GM18861 (cell line): Measurements from ENCODE around the gene THSD7B.
"Not testable (repeated sequence)": the region's sequence is repeated elsewhere in the genome, so short reads cannot be mapped to it uniquely, and the experiment has no call there.

Source experiments
- ATAC-seq: cut with Tn5 transposase; IDR thresholded peaks from one replicate; pipeline ENCODE4 v1.9.1; 2021; ENCODE audit not compliant: unreplicated experiment

THSD7B gene, protein sequence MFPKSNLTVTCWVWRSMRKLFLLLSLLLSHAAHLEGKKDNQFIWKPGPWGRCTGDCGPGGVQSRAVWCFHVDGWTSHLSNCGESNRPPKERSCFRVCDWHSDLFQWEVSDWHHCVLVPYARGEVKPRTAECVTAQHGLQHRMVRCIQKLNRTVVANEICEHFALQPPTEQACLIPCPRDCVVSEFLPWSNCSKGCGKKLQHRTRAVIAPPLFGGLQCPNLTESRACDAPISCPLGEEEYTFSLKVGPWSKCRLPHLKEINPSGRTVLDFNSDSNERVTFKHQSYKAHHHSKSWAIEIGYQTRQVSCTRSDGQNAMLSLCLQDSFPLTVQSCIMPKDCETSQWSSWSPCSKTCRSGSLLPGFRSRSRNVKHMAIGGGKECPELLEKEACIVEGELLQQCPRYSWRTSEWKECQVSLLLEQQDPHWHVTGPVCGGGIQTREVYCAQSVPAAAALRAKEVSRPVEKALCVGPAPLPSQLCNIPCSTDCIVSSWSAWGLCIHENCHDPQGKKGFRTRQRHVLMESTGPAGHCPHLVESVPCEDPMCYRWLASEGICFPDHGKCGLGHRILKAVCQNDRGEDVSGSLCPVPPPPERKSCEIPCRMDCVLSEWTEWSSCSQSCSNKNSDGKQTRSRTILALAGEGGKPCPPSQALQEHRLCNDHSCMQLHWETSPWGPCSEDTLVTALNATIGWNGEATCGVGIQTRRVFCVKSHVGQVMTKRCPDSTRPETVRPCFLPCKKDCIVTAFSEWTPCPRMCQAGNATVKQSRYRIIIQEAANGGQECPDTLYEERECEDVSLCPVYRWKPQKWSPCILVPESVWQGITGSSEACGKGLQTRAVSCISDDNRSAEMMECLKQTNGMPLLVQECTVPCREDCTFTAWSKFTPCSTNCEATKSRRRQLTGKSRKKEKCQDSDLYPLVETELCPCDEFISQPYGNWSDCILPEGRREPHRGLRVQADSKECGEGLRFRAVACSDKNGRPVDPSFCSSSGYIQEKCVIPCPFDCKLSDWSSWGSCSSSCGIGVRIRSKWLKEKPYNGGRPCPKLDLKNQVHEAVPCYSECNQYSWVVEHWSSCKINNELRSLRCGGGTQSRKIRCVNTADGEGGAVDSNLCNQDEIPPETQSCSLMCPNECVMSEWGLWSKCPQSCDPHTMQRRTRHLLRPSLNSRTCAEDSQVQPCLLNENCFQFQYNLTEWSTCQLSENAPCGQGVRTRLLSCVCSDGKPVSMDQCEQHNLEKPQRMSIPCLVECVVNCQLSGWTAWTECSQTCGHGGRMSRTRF (N-terminal part only)

DNA sequence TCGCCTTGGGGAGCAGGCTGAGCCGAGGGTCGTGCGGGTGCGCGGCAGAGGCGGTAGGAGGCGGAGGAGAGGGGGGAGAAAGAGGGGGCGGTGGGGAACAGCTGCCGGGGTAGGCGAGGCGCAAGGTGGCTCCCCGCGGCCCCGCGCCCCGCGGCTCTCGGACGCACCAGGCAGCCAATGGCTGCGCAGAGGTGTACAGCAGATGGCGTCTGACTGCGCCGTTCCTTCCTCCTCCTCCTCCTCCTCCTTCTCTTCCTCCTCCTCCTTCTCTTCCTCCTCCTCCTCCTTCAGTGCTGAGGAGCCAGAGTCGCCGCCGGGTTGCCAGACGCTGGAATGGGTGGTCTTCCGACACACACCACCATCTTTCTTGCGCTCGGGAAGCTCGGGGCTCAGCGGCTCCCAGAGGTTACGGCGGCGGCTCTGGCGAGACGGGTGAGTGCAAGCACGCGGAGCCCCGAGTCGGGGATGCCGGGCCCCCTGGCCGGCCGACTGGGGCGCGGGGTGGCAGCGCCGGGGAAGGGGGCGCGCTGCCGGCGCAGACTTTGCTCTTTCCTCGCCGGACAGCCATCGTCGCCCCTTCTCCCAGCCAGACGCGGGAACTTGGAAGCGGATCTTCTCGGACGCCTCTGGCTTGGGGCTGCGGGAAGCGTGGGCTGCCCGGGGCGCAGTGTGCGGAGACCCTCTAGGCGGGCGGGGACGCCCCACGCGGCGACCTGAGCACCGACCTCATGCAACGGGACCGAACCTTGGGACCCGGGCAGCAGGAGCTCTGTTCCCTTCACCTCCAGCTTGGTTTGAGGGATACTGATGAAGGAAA is at the start of gene THSD7B:
THSD7B (plus strand) TSS at position 290 of the 817 bp plus-strand sequence. CDS start 116,634 bp downstream, outside the sequence.
- no peak for ATAC-seq

DNA sequence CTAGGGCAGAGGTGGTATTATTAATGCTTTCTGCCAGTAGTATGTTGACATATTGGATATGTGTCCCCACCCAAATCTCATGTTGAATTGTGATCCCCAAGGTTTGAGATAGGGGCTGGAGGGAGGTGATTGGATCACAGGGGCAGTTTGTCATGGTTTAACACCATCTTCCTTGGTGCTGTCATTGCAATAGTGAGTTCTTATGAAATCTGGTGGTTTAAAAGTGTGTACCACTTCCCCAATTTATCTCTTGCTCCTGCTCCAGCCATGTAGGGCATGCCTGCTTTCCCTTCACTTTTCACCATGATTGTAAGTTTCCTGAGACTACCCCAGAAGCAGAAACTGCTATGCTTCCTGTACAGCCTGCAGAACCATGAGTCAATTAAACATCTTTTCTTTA is 47.1 kb upstream of the THSD7B start:
- no peak for ATAC-seq

DNA sequence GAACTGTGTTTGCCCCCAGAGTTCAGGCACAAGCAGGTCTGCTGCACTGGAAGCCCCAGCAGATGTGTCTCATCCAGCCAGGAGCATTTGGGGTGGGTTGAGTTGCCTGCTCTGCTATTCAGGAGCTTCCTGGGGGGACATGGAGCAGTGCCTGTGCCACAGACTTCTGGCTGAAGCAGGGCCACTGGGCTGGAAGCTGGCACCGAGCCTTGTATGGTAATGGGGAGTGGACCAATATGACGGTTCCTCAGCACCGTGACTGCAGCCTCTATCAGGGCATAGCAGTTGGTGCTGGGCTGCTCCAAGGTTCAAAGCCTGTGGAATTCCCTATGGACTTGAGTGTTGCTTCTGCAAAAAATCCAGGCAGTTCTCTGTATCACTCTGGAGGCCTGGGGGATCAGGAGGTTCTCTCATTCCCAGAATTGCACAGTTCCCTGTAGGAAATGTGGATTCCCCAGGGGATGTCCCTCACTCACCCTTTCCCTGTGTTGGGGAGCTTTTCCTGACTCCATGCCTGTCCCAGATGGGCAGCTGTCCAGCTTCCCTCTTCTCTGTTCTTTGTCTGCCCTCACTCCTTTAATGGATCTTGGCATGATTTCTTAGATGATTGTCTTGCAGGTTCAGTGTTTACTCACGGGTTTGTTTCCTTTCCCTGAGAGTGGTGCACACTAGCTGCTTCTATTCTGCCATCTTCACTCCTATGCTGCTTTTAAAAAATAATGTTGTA is 37.2 kb upstream of the THSD7B start:
- ATAC-seq = no peak

DNA sequence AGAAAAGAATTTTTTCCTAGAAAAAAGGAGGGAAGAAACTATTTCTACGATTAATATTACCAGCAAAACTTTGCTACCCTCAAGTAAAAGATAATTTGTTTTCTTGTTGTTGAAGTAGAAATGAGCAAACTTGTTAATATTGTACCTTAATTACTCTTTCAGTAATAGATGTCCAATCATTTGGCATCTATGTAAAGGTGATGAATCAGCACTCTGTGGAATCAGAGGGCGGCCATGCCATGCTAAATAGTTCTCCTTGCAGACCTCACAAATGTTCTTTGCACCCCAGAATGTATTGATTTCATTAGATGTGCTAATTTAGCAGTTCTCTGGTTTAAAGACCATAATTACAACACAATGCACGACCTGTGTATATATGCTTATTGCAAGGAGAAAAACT is 29.1 kb upstream of the THSD7B start:
- no peak for ATAC-seq

DNA sequence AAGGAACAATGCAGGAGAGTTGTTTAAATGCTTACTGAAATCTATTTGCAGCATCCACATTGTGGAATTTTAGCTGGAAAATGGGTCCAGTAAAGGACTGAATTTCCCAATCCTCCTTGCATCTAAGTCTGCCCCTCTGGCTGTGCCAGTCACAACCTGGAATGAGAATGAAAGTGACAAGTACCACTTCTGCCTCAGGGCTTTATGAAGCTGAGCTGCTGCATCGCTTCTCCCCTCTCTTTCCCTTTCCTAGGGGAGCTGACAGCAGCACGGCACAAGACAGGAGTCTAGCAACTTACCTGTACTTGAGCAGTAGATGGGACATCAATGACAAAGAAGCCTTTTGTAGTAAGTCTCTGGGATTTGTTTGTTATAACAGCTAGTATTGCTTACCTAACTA is 27.3 kb upstream of the THSD7B start:
- ATAC-seq = no peak

- ATAC-seq = no peak
Observed at GRCh38 chr2:136741471-136741870, 23.9 kb upstream of the THSD7B start.

DNA sequence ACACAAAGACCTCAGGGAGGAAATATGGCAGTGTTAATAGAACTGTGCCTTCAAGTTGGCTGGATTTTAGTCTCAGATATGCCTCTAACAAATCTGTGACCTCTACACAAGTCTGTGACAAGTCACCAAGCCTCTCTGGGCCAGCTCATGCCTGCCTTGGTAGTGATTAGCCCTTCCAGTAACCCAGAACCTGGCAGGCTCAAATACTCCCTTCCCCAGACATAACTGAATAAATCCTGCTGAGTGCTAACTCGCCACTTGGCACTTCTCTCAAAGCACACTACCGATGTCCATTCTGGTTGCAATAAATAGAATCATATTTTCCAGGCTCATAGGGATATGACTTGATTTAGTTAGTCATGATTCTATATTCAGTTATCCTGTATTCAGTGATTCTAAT is 15.3 kb upstream of the THSD7B start:
- no peak for ATAC-seq

- ATAC-seq = no peak
Observed at GRCh38 chr2:136751406-136751805, 13.9 kb upstream of the THSD7B start.

GRCh38 chr2:136758504-136758903 is 6.8 kb upstream of the THSD7B start:
- ATAC-seq = not testable (repeated sequence)

DNA sequence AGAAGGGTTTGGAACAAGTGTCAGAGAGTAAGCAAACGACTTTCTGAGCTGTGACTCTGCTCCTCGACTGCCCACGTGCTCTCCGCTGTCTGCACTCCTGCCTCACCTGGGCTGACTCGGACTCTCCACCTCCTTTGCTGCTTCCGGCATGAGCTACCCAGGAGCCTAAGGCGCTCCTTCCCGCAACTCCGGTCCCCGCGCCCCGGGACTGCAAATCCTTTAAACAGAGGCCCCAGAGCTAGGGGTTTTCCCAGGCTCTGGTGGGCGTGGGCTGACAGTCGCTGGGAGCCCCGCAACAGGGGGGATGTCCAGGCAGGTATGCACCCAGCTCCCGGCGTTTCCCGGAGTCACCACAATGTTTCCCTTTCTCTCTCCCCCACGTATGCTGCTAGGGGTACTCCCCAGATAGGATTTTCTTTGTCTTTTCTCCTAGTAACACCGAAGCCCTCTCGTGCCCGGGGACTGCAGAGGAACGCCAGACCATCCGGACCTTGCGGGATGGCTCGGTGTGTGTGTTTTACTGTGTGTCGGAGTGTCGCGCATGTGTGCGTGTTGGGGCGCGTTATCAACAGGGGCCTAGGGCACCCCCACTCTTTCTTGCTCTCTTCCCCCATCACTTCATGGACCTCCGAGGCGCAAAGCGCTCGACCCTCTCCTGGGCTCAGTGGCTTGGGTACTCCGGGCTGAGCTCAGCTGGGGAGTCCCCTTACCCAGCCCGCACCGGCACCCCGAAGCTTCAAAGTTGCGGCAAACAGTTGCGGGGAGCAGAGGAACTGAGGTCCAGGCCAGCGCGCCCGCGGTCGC is 691 bp upstream of the THSD7B start:
- ATAC-seq = no peak

DNA sequence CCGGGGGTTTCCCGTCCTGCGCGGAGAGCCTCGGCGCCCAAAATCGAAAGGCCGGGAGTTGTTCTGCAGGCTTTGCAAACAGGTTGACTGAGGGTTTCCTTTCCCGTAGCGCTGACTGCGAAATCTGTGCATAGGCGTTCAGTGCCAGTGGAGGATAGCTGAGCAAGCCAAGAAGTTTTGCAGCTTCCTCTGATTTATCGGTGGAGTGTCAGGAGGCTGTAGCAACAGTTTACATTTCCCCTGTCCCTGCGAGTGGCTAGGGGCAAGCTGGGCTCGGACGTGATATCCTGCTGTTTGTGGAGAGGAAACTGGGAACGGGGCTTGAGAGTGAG is 694 bp downstream of the THSD7B start:
- ATAC-seq = no peak

DNA sequence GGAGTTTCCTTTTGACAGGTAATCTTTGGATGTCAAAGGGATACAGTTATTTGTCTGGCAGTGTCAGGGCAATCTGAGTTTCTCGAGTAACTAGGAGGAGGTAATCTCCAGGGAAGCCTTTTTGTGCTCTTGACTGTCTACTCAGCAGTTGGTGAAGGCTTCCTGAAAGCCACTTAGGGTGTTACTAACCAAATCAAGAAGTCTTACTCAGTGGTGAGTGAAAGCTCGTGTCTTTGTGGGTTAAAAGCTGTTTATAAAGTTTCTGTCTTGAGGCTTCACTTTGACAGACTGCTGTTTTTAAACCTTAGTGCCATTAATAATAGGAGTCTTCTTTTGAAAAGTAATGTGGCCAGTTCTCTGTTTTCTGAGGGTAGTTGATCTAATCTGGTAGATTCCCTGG is 1.7 kb downstream of the THSD7B start:
- no peak for ATAC-seq

DNA sequence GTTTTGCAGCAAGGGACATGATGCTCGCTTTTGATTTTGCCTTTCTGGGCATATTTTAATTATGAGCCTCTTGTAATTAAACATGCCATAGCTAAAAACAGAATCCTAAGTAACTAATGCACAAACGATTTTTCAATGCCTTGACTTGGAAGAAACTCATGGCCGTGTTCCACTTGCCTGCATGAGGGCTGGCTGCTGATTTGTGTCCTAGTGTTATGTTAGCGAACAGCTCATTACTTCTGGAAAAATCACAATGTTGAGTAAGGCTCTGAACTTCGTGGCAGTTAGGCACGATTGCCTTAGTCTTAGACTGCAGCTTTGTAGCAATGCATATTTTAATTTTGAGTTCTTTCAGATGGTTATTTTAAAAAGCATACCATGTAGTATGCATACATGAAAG is 4.5 kb downstream of the THSD7B start:
- no peak for ATAC-seq

GRCh38 chr2:136770384-136770783 is 5.0 kb downstream of the THSD7B start:
- ATAC-seq = no peak

- no peak for ATAC-seq
Observed at GRCh38 chr2:136777391-136777790, 12.0 kb downstream of the THSD7B start.

DNA sequence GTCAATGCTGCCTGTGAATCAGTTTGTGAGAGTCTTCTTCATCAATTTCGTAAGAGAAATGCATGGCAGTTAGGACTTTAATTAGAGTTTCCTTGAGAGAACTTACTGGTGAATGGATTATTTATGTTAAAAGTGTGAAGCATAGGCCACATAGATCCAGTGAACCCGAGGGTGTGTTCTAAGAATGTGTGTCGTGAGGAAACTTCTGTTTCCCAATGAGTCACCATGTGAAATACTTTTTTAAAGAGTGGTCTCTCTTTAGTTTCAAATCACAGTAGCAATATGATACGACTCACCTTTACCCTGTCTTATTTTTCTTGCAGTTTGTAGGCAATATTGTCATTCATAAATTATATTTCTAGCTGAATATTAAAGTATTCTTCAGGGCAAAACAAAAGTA is 18.5 kb downstream of the THSD7B start:
- no peak for ATAC-seq

- no peak for ATAC-seq
Observed at GRCh38 chr2:136785215-136785614, 19.9 kb downstream of the THSD7B start.

GRCh38 chr2:136787970-136788369 is 22.6 kb downstream of the THSD7B start:
- ATAC-seq = no peak

DNA sequence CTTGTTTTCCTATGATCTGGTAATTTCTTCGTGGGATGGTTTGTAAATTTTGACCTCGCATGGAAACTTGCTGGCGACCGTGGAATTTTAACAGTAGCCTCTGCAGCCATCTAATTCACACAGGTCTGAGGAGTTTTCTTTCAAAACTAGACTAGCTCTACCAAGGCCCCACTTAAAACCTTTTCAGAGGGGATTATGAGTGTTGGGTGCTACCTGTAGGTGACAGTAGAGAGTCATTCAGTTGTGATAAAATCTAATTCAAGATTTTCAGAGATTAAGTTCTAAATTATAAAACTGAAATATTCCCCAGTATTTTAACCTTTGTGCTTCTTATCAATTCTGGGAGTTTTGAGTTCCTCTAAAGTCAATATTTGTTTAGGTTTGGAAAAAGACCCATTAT is 31.0 kb downstream of the THSD7B start:
- ATAC-seq = no peak
